Measurements from ENCODE around the gene FHAD1.
A peak's percentile ranks its signal among the peaks of the same experiment; 100 is the strongest.

Gene FHAD1

GRCh38 chr1:15326691-15327588, 79.9 kb downstream of the FHAD1 start:
- no peak for DNase-seq (ENCODE audit: low read depth)

GRCh38 chr1:15328351-15329103, 81.5 kb downstream of the FHAD1 start:
- DNase-seq (ENCODE audit: low read depth): no peak

GRCh38 chr1:15329104-15329820, 82.2 kb downstream of the FHAD1 start:
- peak; percentile 58 for DNase-seq (ENCODE audit: low read depth)

GRCh38 chr1:15330028-15330427, 83.0 kb downstream of the FHAD1 start:
- DNase-seq (ENCODE audit: low read depth): no peak

GRCh38 chr1:15331180-15331579, 84.2 kb downstream of the FHAD1 start:
- DNase-seq (ENCODE audit: low read depth): no peak

- DNase-seq (ENCODE audit: low read depth): no peak
These were observed 84.7 kb downstream of the FHAD1 start for GRCh38 chr1:15331734-15332133.

- DNase-seq (ENCODE audit: low read depth): no peak
These were observed 85.5 kb downstream of the FHAD1 start for GRCh38 chr1:15332525-15332924.

GRCh38 chr1:15332952-15333715, 86.1 kb downstream of the FHAD1 start:
- no peak for DNase-seq (ENCODE audit: low read depth)

- no peak for DNase-seq (ENCODE audit: low read depth)
These were observed 88.0 kb downstream of the FHAD1 start for GRCh38 chr1:15334995-15335394.

- no peak for DNase-seq (ENCODE audit: low read depth)
These were observed 89.8 kb downstream of the FHAD1 start for GRCh38 chr1:15336866-15337265.

GRCh38 chr1:15337656-15338402, 90.8 kb downstream of the FHAD1 start:
- DNase-seq (ENCODE audit: low read depth): no peak

- no peak for DNase-seq (ENCODE audit: low read depth)
These were observed 92.5 kb downstream of the FHAD1 start for GRCh38 chr1:15339570-15339969.

GRCh38 chr1:15341228-15341627, 94.2 kb downstream of the FHAD1 start:
- no peak for DNase-seq (ENCODE audit: low read depth)

GRCh38 chr1:15341634-15342407, 94.8 kb downstream of the FHAD1 start:
- no peak for DNase-seq (ENCODE audit: low read depth)

- no peak for DNase-seq (ENCODE audit: low read depth)
These were observed 95.5 kb downstream of the FHAD1 start for GRCh38 chr1:15342408-15342967.

GRCh38 chr1:15343099-15343498, 96.1 kb downstream of the FHAD1 start:
- DNase-seq (ENCODE audit: low read depth): no peak

GRCh38 chr1:15343729-15344128, 96.7 kb downstream of the FHAD1 start:
- no peak for DNase-seq (ENCODE audit: low read depth)

- no peak for DNase-seq (ENCODE audit: low read depth)
These were observed 97.4 kb downstream of the FHAD1 start for GRCh38 chr1:15344380-15344779.

GRCh38 chr1:15344800-15345704, 98.0 kb downstream of the FHAD1 start:
- DNase-seq (ENCODE audit: low read depth): no peak

Measured in CMK (cell line).